Activated effector memory CD4-positive, alpha-beta T cell treated with Interleukin-2 at 50 U/mL for 16 hours (primary cell): Measurements from ENCODE around the gene LZTS2.
"Not testable (repeated sequence)": the region's sequence is repeated elsewhere in the genome, so short reads cannot be mapped to it uniquely, and the experiment has no call there.

Source experiments
- DNase-seq: peaks from one replicate; pipeline ENCODE4 v3.0.0-alpha.2; 2020

The LZTS2 gene

DNA sequence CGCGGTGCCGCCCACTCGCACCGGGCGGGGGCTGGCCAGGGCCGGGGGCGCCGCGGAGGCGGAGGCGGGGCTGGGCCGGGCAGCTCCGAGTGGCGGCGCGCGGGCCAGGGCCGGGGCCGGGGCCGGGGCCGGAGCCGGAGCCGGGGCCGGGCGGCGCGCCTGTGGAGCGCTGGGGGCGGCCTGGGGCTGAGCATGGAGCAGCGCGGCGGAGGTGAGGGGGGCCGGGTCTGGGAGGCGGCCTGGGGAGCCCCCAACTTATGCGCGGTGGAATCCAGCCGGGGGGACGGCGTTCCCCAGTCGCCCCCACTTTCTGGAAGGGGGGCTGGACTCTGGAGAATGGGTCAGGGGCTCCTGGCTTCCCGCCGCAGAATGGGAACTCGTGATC is at the start of gene LZTS2:
Gene LZTS2 (plus strand): TSS at position 67 of the 385 bp plus-strand sequence. CDS start 2,731 bp downstream, outside the sequence.
- no peak for DNase-seq

DNA sequence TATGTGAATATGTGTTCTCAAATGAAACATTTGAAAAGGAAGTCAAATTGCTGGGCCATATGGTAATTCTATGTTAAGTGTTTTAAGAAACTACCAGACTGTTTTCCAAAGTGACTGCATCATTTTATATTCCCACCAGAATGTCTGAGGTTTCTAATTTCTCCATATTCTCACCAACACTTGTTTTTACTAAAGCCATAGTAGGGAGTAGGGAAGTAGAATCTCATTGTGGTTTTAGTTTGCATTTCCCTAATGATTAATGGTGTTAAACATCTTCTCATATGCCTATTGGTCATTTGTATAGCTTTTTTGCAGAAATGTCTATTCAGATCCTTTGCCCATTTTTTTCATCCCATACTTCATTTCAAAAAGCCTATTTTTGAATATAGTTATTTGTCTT is 39.4 kb upstream of the LZTS2 start:
- DNase-seq, result no peak

GRCh38 chr10:100962351-100963080 is 37.1 kb upstream of the LZTS2 start:
- DNase-seq, result no peak

GRCh38 chr10:100963826-100964225 is 35.8 kb upstream of the LZTS2 start:
- DNase-seq, result no peak

- DNase-seq, result no peak
Measured at GRCh38 chr10:100965820-100966219, 33.8 kb upstream of the LZTS2 start.

DNA sequence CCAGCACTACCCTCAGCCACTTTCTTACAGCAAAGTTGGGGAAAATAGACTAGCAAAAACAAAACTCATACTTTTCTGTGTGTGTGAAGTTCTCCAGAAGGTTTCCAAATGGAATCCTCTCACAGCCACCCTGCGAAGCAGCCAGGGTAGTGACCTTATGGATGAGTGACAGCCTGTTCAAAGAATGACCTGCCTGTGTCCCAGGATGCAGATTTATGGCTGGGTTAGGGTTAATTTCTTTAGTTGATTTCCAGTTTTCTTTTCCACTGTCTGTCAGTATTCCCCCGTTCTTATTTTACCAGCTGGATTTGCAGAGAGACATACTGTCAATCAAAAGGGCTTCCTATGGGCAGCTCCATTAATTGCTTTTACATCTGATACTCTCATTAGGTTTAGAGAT is 32.7 kb upstream of the LZTS2 start:
- no peak for DNase-seq

DNA sequence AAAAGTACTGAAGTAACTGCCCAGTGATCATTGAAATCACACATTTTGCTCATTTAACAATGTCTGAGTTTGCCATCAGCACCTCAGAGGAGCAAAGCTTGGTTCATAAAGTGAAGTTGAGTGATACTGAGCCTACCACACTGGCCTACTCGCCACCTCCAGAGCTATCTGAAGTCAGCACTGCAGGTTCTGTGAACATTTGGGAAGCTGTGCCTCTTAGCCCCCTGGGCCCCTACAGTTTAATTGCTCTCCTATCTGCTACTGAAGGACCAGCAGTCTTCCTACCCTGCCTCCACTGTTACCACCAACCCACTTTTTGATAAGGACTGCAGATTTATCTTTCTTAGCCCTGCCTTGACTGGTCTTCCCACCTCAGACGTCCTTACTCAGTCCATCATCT is 32.3 kb upstream of the LZTS2 start:
- no peak for DNase-seq

DNA sequence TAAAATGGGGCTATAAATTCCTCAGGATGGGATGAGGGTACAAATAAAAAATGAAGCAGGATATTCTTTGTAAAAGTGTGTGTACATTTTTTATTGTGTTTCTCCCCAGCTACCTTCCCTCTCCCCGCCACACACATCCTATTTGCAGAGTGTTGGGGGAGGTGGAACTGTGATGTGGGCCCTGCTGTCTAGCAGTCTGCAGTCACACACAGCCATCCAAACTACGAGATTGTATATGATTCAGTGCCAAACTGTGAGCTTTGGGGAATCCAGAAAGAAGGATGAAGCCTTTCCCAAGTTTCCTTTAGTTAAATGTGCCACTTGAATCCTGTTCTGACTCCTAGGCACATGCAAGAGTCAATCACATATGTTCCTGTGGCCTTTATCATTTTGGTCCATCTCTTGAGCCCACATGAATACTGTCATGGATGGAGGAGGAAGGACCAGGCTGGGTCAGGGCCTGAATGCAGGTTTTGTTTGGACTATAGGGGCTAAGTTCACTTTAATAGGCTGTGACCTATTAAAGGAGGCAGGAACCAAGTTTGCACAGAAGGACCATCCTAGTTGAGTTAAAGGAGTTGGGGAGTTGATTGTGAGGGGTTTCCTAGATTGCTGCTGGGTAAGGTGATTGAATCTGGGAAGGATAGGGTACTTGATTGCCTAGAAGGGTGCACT is 31.4 kb upstream of the LZTS2 start:
- DNase-seq, result no peak

GRCh38 chr10:100968863-100969186 is 30.8 kb upstream of the LZTS2 start:
- DNase-seq, result no peak

GRCh38 chr10:100969187-100970075 is 30.2 kb upstream of the LZTS2 start, which contains the start of gene SEMA4G:
TSS of gene SEMA4G (plus strand) at chr10:100969504. CDS start at chr10:100972913, 3,409 bp downstream.
- DNase-seq, result peak; percentile 23

GRCh38 chr10:100970076-100970913 is 29.3 kb upstream of the LZTS2 start:
- DNase-seq, result no peak

DNA sequence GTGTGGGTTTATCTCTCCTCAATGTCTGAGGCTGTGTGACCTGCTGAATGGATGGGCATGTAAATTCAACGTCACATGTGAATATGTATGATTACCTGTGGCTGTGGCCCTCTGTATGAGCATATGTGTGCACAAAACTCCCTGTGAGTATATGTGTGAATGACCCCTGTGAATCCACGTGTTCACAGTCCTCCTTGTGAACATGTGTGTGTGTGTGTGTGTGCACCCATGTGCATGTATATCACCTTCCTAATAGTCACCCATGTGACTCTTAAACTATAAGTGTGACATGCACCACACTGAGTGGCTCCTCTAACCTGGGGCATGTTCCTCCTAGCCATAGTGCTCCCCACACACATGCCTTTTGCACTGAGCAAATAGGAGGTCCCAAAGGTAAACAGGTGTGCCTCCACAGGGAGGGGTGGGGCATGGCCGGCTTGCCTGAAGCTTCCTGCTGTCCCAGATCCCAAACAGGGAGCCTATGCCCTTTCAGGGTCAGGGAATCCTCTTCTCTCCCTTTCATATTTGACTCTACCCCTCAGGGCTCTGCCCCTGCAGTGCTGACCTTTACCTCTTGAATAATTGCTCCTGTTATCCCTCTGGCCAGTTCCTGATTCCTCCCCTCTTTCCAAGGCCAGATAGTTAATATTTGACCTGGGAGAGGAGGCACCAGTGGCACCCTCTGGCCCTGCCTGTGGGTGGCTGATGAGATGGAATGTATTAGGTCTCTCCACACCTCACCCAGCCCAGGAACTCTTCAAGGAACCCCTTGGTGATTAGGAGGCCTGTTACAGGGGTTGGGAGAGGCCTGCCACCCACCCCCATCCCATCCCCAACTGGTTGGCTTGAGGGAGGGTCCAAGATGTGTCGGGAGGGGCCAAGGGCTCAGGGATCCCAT is 28.4 kb upstream of the LZTS2 start:
- DNase-seq, result no peak

DNA sequence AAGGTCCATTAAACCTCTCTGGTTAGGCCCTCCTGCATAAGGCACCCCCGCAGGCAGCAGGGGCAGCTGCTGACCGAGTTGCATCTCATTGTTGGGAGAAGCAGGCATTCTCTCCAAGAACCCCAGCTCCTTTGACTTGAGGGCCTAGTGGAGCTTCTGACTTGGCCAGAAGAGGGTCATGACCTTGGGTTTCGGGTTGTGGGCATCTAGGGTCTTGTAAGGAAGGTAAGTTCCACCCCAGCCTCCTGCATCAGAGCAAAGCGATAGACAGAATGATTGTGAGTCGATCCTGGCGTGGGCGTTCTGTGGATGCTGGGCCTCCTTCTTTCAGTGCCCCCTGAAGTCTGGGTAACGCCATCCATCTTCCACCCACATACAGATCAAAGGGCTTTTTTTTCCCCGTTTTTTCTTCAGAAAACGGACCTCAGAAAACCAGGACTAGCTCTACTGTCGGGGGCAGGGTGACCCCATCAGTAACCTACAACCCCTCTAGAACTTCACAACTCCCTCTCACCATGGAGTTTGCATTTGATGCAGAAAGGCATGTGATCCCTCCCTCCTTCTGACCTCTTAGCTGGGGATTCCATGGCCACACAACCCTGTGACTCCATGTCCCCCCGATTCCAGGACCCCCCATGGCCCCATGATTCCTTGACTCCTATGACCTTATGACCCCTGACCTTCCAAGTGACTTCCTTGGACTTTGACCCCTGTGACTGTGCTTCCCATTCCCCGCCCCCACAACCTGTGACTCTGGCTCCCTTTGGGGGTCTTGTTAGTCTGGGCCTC is 27.3 kb upstream of the LZTS2 start:
- DNase-seq, result no peak

DNA sequence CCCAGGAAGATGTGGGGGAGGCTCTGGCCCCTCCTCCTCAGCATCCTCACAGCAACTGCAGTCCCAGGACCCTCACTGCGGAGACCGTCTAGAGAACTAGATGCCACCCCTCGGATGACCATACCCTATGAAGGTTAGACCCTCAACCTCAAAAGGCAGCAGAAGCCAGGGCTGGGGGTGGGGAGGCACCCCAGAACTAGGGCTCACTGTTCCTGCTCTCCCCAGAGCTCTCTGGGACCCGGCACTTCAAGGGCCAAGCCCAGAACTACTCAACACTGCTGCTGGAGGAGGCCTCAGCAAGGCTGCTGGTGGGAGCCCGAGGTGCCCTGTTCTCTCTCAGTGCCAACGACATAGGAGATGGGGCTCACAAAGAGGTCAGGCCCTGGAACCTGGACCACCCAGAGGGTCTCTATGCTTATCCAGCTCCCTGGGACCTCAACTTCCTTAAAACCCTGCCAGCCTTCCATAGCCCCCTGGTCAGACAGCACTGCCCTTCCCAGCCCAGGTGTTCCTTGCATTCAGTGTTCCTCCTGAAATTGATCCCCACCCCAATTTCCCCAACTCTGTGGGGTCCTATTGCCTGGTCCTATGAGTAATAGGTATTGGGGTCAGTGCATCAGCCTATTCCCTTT is 26.6 kb upstream of the LZTS2 start:
- no peak for DNase-seq

- DNase-seq, result not testable (repeated sequence)
Measured at GRCh38 chr10:100975397-100975796, 24.2 kb upstream of the LZTS2 start.

DNA sequence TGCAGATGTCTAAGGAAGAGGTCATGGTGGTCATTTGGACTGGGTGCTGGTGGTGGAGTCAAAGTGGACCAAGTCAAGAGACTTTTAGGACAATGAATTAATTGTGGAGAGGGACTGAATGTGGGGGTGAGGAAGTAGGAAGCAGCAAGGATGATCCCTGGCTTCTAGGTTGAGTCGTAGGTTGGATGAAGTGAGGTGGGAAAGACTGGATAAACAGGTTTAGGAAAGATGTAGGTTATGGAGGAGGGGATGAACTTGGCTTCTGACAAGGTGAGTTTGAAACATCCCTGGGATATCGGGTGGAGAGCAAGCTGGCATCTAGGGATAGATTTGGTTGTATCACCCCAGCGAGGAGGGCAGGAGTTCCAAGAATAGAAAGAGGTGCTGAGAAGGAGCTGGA is 22.7 kb upstream of the LZTS2 start:
- no peak for DNase-seq

DNA sequence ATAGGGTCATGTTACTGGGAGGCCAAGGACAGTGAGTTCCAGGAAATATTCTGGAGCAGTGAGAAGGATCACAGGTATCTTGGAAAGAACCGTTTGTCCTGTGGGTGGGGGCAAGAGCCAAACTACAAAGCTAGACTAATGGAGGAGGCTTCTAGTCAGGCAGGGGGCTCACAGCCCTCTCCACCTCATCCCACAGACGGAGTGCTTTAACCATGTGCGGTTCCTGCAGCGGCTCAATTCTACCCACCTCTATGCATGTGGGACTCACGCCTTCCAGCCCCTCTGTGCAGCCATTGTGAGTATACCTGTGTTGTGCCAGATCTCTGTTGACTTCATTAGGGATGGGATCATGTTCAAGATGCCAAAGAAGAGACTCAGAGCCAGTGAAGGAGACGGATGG is 22.2 kb upstream of the LZTS2 start:
- no peak for DNase-seq

DNA sequence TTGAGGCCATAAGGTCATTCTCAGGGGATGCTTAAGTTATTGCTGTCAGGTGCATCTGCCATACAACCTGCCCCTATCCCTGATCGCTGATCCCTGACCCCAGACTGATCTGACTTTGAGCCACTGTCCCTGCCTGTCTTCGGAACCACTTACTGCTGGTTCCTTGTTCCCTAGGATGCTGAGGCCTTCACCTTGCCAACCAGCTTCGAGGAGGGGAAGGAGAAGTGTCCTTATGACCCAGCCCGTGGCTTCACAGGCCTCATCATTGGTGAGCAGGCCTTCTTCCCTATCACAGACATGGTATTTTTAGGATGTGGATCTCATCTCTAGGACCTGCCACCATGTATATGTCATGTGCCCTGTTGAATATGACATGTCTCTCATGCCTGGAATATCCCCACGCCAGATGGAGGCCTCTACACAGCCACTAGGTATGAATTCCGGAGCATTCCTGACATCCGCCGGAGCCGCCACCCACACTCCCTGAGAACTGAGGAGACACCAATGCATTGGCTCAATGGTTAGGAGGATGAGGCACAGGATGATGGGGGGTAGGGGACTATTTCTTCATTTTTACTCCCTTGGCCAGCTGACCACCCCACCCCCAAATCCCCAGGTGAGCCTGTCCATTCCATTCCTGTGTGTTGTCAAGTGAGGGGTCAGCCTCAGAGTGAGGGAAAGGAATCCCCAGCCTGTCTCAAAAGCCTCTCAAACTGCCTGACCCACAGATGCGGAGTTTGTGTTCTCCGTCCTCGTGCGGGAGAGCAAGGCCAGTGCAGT is 21.3 kb upstream of the LZTS2 start:
- DNase-seq, result no peak

DNA sequence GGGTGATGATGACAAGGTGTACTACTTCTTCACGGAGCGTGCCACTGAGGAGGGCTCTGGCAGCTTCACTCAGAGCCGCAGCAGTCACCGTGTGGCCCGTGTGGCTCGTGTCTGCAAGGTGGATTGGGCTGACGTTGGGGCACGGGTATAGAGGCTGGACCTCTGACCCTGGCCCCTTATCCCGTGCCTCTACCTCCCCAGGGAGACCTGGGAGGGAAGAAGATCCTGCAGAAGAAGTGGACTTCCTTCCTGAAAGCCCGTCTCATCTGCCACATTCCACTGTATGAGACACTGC is 20.8 kb upstream of the LZTS2 start:
- no peak for DNase-seq

DNA sequence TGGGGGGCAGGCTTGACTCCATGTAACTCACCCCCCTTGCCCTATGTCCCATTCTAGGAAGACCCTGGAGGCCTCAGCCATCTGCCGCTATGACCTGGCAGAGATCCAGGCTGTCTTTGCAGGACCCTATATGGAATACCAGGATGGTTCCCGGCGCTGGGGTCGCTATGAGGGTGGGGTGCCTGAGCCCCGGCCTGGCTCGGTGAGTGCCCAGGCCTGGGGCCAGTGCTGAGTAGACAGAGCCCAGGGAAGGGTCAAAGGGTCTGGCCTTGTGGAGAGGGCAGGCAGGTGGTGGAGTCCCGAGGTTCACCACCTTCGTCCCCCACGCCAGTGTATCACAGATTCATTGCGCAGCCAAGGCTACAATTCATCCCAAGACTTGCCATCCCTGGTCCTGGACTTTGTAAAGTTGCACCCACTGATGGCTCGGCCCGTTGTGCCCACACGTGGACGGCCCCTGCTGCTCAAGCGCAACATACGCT is 19.8 kb upstream of the LZTS2 start:
- no peak for DNase-seq
